Measurements from ENCODE around the gene RGL4. TPM values are rescaled to one million over a fixed set of nuclear protein-coding genes. Genes with fewer than 3 reads are reported as not detected.
A peak's percentile ranks its signal among the peaks of the same experiment; 100 is the strongest.

The RGL4 gene
- total and polyA plus RNA-seq, 5 experiments from 2014 or later = 12.3 to 115 (median 90.7) TPM

GRCh38 chr22:23683545-23683944, 7.3 kb upstream of the RGL4 start:
- ATAC-seq = no peak

DNA sequence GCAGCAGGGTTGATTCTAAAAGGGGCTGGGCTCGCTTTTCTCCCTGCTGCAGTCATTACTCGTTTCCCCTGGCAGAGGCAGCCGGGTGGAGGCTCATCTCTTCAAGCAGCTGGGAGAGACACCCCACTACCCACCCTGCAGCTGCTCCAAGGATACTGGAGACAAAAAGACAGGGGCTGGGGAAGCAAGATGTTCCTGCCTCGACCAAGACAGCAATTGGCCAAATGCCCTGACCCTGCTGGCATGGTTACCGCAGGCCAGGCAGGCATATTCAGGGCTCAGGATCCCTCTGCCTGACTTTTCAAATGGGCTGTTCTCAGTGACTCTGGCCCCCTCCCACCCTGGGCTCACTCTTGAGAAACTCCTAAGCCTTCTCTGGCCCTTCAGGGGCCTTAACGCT, 6.8 kb upstream of the RGL4 start:
- Mint-ChIP-seq H3K27ac (peak overlapping the region in 1 of 10 donors; percentile 77), H3K9me3 (no peaks in the 10 kb centered on the region), H3K36me3 (peaks cover 0 to 38% (median 18%) of the 10 kb centered on the region in 3 donors), H3K4me1 (peaks cover 8 to 17% (median 13%) of the 10 kb centered on the region in 4 donors), H3K27me3 (no peaks in the 10 kb centered on the region), H3K4me3 (no peak overlapping the region)
- ATAC-seq (no peak), DNase-seq (no peak)
- POLR2A ChIA-PET = interaction anchor here (0.7 to 1.0 kb wide), 2 partner anchors 12 to 66 kb away, joined by 3 read pairs; no protein-coding TSS in a partner anchor

More at GRCh38 chr22:23683545-23683944, 7.3 kb upstream of the RGL4 start:
- no peak for DNase-seq
- H3K27ac Mint-ChIP-seq = peak overlapping the region in 1 of 10 donors; percentile 77
- H3K9me3 Mint-ChIP-seq = no peaks in the 10 kb centered on the region
- H3K36me3 Mint-ChIP-seq = peaks cover 0 to 40% (median 20%) of the 10 kb centered on the region in 3 donors
- POLR2A ChIA-PET = interaction anchor here (0.7 to 1.0 kb wide), 2 partner anchors 13 to 66 kb away, joined by 3 read pairs; no protein-coding TSS in a partner anchor
- no peaks in the 10 kb centered on the region for H3K27me3 Mint-ChIP-seq
- H3K4me3 Mint-ChIP-seq = no peak overlapping the region
- H3K4me1 Mint-ChIP-seq = peaks cover 8 to 17% (median 13%) of the 10 kb centered on the region in 4 donors

DNA sequence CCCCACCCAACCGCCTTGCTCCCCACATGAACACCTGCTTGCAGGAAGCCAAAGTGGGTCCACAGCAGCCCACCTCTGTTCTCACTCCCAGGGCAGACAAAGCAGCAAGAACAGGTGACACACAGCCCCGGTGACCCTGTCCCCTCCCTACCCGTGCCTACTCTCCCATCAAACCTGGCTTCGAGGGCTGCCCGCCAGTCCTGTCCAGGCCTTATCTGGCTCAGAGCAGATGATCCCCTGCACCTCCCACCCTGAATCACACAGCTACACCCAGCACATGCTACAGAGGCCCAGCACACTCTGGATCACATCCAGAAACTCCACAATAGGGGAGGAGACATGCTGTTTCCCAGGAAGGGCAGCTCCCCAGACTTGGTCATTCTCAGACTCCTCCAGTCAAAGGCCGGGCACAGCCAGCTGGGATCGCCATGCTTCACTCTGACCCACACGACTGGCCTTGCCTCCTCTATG, 6.2 kb upstream of the RGL4 start:
- Mint-ChIP-seq H3K9me3 (no peaks in the 10 kb centered on the region), H3K36me3 (peaks cover 0 to 35% (median 15%) of the 10 kb centered on the region in 3 donors), H3K4me1 (peaks cover 8 to 17% (median 13%) of the 10 kb centered on the region in 4 donors), H3K27me3 (no peaks in the 10 kb centered on the region), H3K4me3 (no peak overlapping the region), H3K27ac (peak overlapping the region in 4 of 10 donors; percentile 27 to 51 (median 35))
- ATAC-seq (no peak), DNase-seq (no peak)
- POLR2A ChIA-PET = interaction anchor here (0.9 kb wide), 1 partner anchor 12 kb away, joined by 3 read pairs; no protein-coding TSS in a partner anchor

DNA sequence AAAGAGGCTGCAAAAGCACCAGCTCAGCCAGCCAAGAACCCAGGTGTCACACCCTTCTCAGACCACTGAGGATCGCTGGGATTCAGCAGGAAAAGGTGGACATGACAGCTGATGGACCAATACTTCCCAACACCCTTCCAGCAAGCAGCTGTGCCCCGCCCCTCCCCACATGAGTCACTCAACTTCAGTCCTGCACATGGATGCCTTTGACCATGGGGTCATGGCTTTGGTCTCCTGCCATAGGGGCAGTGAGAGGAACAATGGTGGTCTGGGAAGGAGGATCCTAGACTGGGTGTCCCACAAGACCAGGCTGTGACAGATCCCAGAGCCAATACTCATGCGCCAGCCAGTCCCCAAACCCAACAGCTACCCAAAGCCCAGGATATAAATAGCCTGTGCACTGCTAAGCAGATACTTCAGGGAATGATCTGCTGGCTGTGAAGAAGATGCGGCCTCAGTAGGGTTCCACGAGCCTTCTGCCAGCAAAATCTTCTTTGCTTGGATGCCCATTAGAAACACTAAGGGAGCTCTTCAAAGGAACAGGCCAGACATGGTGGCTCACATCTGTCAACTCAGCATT, 5.5 kb upstream of the RGL4 start:
- DNase-seq = no peak
- ATAC-seq = no peak
- H3K4me3 Mint-ChIP-seq = no peak overlapping the region
- peak overlapping the region in 4 of 10 donors; percentile 29 to 57 (median 46) for H3K27ac Mint-ChIP-seq
- H3K9me3 Mint-ChIP-seq = no peaks in the 10 kb centered on the region
- no peaks in the 10 kb centered on the region for H3K27me3 Mint-ChIP-seq
- POLR2A ChIA-PET = interaction anchor here (0.9 kb wide), 1 partner anchor 11 kb away, joined by 3 read pairs; no protein-coding TSS in a partner anchor
- peaks cover 8 to 19% (median 13%) of the 10 kb centered on the region in 4 donors for H3K4me1 Mint-ChIP-seq
- H3K36me3 Mint-ChIP-seq = peaks cover 0 to 33% (median 14%) of the 10 kb centered on the region in 3 donors

- POLR2A ChIA-PET = interaction anchor here (1.2 to 1.8 kb wide), 2 partner anchors 10 to 62 kb away, joined by 5 to 12 read pairs; no protein-coding TSS in a partner anchor
- DNase-seq = no peak
- Mint-ChIP-seq H3K4me3 (peak overlapping the region in 1 of 10 donors; percentile 18), H3K27ac (peak overlapping the region; percentile 18 to 83 (median 58)), H3K27me3 (no peaks in the 10 kb centered on the region), H3K9me3 (no peaks in the 10 kb centered on the region), H3K4me1 (peaks cover 8 to 24% (median 15%) of the 10 kb centered on the region in 4 donors), H3K36me3 (peaks cover 0 to 28% (median 15%) of the 10 kb centered on the region in 3 donors)
- peak; percentile 41 to 43 for ATAC-seq
These were observed 4.3 kb upstream of the RGL4 start for GRCh38 chr22:23686416-23687024.

- H3K4me3 Mint-ChIP-seq = no peak overlapping the region
- H3K27me3 Mint-ChIP-seq = no peaks in the 10 kb centered on the region
- H3K36me3 Mint-ChIP-seq = peaks cover 0 to 12% (median 8%) of the 10 kb centered on the region in 3 donors
- POLR2A ChIA-PET = no interaction called here
- H3K27ac Mint-ChIP-seq = peak overlapping the region in 4 of 10 donors; percentile 2 to 43 (median 27)
- peaks cover 8 to 25% (median 17%) of the 10 kb centered on the region in 4 donors for H3K4me1 Mint-ChIP-seq
- ATAC-seq = no peak
- H3K9me3 Mint-ChIP-seq = no peaks in the 10 kb centered on the region
- no peak for DNase-seq
These were observed 2.7 kb upstream of the RGL4 start for GRCh38 chr22:23688121-23688520.

- peaks cover 0 to 12% (median 7%) of the 10 kb centered on the region in 3 donors for H3K36me3 Mint-ChIP-seq
- H3K27me3 Mint-ChIP-seq = no peaks in the 10 kb centered on the region
- no peak overlapping the region for H3K4me3 Mint-ChIP-seq
- peak overlapping the region in 3 of 10 donors; percentile 11 to 43 (median 41) for H3K27ac Mint-ChIP-seq
- no peak for DNase-seq
- H3K9me3 Mint-ChIP-seq = no peaks in the 10 kb centered on the region
- POLR2A ChIA-PET = no interaction called here
- H3K4me1 Mint-ChIP-seq = peaks cover 8 to 28% (median 17%) of the 10 kb centered on the region in 4 donors
- no peak for ATAC-seq
These were observed 2.2 kb upstream of the RGL4 start for GRCh38 chr22:23688571-23688970.

DNA sequence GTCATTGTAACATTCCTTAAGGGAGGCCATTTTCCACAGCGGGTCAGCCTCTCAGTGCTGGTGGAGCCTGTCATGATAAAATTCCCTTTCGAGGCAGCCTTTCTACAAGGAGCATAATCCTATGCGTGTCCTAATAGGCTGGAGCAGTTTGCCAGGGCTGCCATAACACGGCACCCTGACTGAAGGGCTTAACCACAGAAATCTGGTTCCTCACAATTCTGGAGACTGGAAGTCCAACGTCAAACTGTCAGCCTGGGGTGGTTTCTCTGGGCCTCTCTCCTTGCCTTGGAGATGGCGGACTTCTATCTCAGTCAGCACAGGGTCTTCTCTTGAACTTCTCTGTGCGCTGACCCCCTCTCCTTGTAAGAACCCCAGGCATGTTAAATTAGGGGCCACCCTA, 1.4 kb upstream of the RGL4 start:
- no peak for DNase-seq
- POLR2A ChIA-PET = no interaction called here
- Mint-ChIP-seq H3K27ac (no peak overlapping the region), H3K4me3 (no peak overlapping the region), H3K36me3 (peaks cover 0 to 15% (median 4%) of the 10 kb centered on the region in 3 donors), H3K4me1 (peaks cover 11 to 34% (median 20%) of the 10 kb centered on the region in 4 donors), H3K27me3 (no peaks in the 10 kb centered on the region), H3K9me3 (no peaks in the 10 kb centered on the region)
- ATAC-seq = no peak

DNA sequence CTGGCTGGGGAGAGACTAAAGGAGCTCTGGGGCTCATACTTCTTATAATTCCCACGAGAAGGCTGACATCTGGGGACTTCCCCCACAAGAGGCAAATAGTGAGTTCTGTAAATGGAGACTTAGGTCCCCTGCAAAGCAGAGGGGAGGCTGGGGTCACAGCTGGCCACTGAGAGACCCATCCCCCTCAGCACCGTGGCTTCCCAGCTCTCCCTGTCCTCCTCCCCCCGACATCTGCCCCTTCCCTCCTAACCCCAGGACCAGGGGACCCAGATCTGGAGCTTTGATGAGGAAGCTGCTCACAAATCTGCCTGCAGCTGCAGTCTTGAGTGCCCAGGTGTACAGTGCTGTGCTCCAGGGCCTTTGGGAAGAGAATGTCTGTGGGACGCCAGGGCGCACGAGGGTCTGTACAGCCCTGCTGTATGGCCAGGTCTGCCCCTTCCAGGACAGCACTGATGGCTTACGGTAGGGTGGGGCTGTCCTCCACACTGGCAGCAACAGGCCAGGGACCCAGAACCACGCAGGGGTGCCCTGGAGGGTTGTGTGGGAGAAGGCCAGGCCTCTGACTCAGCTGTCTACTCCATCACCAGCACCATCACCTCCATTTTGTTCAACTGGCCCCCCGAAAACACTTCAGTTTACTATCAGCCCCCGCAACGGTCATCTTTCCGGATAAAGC, 1.1 kb downstream of the RGL4 start:
- Mint-ChIP-seq H3K4me3 (no peak overlapping the region), H3K36me3 (peaks cover 0 to 18% (median 8%) of the 10 kb centered on the region in 3 donors), H3K27ac (peak overlapping the region in 8 of 10 donors; percentile 41 to 100 (median 64)), H3K27me3 (no peaks in the 10 kb centered on the region), H3K4me1 (peaks cover 30 to 50% (median 37%) of the 10 kb centered on the region in 4 donors), H3K9me3 (peaks cover 0 to 2% (median 0%) of the 10 kb centered on the region in 9 donors)
- DNase-seq (no peak), ATAC-seq (no peak)
- POLR2A ChIA-PET = no interaction called here

GRCh38 chr22:23692598-23693291, 1.9 kb downstream of the RGL4 start:
- Mint-ChIP-seq H3K4me3 (no peak overlapping the region), H3K4me1 (peaks cover 26 to 53% (median 42%) of the 10 kb centered on the region in 4 donors)
- POLR2A ChIA-PET = interaction anchor here (0.8 to 1.1 kb wide), 2 partner anchors 24 to 78 kb away, joined by 3 to 4 read pairs; no protein-coding TSS in a partner anchor

GRCh38 chr22:23693979-23694680, 3.3 kb downstream of the RGL4 start:
- Mint-ChIP-seq H3K4me3 (peak overlapping the region in 1 of 10 donors; percentile 15), H3K27me3 (no peaks in the 10 kb centered on the region), H3K4me1 (peaks cover 26 to 66% (median 49%) of the 10 kb centered on the region in 4 donors), H3K9me3 (peaks cover 0 to 2% (median 0%) of the 10 kb centered on the region in 9 donors), H3K27ac (peak overlapping the region; percentile 100), H3K36me3 (peaks cover 0 to 22% (median 16%) of the 10 kb centered on the region in 3 donors)
- no peak for ATAC-seq
- DNase-seq = no peak
- POLR2A ChIA-PET = interaction anchor here (0.6 to 1.0 kb wide), 2 partner anchors 23 to 82 kb away, joined by 3 to 5 read pairs; no protein-coding TSS in a partner anchor

More at GRCh38 chr22:23692598-23693291, 1.9 kb downstream of the RGL4 start:
- DNase-seq (no peak), ATAC-seq (no peak)
- Mint-ChIP-seq H3K27ac (peak overlapping the region; percentile 40 to 100 (median 84)), H3K27me3 (no peaks in the 10 kb centered on the region), H3K9me3 (peaks cover 0 to 2% (median 0%) of the 10 kb centered on the region in 9 donors), H3K36me3 (peaks cover 0 to 18% (median 8%) of the 10 kb centered on the region in 3 donors)

Data from naive thymus-derived CD8-positive, alpha-beta T cell (primary cell).